GM19324 (cell line): ENCODE results near the gene TRAPPC3.
"Not testable (repeated sequence)": the region's sequence is repeated elsewhere in the genome, so short reads cannot be mapped to it uniquely, and the experiment has no call there.

Source experiments
- ATAC-seq: cut with Tn5 transposase; IDR thresholded peaks from one replicate; pipeline ENCODE4 v1.9.1; 2021; ENCODE audit warnings: mild to moderate bottlenecking, moderate library complexity; ENCODE audit not compliant: unreplicated experiment, low FRiP score

Gene TRAPPC3

DNA sequence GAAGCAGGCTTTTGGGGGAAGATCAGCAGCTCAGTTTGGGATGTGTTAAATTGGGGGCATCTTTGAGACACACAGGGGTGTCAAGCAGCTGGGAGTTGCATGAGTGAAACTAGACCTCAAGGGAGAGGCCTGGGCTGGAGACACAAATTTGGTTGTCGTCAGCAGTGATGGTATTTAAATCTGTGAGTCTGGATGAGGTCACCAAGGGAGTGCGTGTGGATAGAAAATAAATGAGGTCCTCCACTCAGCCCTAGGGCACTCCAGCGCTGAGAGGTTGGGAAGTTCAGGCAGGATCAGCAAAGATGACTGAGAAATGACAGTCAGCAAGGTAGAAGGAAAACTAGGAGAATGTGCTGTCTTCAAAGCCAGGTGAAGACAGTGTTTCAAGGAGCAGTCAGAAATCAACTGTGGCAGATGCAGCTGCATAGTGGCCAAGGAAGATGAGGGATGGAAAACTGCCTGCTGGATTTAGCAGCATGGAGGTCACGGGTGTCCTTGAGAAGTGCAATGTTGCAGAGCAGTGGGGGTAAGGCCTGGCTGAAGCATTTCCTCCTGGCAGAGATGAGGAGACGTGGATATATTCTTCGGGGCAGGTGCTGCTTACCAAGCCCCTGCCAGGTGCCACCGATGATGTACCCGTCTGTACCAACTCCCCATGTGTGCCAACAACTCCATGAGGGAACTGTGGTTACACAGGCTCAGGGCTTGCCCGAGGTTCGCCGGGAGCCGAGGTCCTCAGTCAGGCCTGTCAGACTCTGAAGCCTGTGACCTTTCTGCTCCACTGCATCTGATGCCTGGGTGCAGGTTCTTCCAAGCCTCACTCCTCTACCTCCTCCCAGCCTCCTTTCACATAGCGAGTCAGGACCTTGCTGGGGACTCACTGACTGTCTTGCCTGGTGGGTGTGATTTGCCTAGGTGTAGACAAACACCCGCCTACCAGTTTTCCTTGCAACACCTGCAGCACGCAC, 17.9 kb upstream of the TRAPPC3 start:
- no peak for ATAC-seq

DNA sequence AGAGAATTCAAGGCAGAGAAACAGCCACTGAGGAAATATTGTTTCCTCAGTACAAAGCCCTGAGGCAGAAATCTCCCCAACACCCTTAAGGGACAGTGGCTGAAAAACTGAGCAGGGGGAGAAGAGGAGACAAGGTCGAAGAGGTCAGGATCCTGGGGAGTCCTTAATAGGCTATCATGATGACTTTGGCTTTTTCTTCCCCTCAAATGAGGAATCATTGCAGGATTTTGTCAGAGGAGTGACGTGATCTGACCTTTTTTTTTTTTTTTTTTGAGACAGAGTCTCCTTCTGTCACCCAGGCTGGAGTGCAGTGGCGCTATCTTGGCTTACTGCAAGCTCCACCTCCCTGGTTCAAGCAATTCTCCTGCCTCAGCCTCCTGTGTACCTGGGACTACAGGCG, 16.9 kb upstream of the TRAPPC3 start:
- ATAC-seq, result no peak

DNA sequence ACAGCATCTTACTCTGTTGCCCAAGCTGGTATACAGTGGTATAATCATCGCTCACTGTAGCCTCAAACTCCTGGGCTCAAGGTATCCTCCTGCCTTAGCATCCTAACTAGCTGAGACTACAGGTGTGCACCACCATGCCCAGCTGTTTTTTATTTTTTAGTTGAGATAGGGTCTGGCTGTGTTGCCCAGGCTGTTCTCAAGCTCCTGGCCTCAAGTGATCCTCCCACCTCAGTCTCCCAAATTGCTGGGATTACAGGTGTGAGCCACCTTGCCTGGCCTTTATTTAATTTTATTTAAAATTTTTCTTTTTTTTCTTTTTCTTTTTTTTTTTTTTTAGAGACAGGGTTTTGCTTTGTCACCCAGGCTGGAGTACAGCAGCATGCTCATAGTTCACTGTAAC, 15.9 kb upstream of the TRAPPC3 start:
- no peak for ATAC-seq

DNA sequence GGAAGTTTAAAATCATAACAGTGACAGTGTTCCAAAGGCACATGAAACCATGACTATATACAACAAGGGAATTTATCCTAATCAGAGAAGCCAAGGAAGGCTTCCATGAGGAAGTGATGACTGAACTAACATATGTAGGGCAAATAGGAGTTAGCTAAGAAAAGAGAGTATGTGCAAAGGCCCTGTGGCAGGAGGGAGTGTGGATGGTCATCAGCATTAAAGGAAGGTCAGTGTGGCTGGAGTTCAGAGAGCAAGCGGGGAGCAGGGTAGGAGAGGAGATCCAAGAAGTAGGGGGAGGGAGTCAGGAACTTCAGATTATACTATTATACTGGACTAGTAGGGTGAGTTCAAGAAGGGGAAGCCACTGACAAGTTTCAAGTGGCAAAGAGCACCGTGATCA, 15.1 kb upstream of the TRAPPC3 start:
- ATAC-seq, result no peak

DNA sequence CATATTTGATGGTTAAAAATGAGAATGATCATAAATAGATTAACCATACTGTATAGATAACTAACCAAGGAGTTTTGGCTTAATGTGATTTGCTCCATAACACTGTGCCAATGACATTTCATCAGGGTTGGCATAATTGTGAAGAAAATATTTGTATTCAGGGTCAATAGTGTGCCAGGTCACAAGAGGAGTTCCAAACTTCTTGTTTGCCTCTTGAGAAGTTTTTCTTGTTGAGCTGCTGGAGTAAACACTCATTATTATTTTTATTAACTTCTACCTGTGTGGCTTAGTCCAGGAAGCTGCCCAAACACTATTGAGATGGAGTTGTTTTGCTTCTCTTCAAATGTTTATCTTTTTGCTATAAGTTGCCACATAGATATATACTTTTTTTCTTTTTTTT, 14.1 kb upstream of the TRAPPC3 start:
- no peak for ATAC-seq

GRCh38 chr1:36162680-36163239, 13.5 kb upstream of the TRAPPC3 start:
- no peak for ATAC-seq

- ATAC-seq, result no peak
Measured at GRCh38 chr1:36161641-36162531, 12.6 kb upstream of the TRAPPC3 start.

DNA sequence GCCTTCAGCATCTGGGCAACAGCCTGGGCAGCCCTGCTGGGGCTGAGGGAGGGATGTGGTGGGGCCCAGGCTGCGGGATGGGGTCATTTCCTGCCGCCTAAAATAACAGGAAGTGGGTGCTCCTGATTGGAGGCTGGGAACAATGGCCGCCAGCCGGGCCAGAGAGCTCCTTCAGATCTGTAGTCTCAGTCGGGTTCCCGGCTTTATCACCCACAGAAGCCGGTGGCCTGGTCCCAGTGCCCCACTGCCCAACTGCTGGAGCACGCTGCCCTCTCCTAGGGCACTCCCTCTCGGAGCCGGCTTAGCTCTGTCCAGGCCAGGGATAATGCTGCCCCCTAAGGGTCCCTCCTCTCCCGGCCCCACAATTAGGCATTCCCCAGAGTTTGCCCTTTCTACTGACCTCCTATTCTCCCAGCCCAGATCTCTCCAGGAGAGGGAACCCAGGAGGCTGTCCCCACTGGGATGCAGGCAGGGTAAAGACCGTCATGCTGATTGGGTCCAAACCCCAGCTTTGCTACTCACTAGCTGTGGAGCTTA, 11.7 kb upstream of the TRAPPC3 start:
- ATAC-seq, result no peak

DNA sequence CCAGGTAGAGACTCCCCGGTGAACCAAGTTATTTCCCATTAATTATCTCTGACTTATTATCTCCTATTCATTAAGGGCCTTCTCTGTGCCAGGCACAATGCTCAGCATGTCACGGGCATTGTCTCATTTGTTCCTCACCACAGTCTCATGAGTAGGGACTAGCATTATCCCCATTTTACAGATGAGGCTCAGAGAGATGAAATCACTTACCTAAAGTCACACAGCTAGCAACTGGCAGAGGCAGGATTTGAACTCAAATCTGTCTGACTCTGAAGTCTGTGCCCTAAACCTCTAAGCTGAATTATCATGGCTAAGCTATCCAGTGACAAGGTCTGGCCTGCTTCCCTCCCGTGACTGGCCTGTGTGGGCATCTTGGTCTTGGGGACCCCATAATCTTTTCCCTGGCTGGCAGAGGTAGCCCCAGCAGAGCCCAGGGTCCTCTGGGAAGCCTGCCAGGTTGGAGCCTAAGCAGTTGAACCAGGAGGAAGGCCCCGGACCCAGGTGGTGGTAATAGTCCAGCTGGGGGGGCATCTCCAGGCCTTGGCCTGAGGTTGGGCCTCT, 11.2 kb upstream of the TRAPPC3 start:
- no peak for ATAC-seq

GRCh38 chr1:36159614-36160387, 10.5 kb upstream of the TRAPPC3 start:
- ATAC-seq, result no peak

GRCh38 chr1:36158827-36159252, 9.6 kb upstream of the TRAPPC3 start:
- not testable (repeated sequence) for ATAC-seq

- ATAC-seq, result no peak
Measured at GRCh38 chr1:36157973-36158826, 8.9 kb upstream of the TRAPPC3 start.

GRCh38 chr1:36157115-36157903, 8.0 kb upstream of the TRAPPC3 start:
- no peak for ATAC-seq

DNA sequence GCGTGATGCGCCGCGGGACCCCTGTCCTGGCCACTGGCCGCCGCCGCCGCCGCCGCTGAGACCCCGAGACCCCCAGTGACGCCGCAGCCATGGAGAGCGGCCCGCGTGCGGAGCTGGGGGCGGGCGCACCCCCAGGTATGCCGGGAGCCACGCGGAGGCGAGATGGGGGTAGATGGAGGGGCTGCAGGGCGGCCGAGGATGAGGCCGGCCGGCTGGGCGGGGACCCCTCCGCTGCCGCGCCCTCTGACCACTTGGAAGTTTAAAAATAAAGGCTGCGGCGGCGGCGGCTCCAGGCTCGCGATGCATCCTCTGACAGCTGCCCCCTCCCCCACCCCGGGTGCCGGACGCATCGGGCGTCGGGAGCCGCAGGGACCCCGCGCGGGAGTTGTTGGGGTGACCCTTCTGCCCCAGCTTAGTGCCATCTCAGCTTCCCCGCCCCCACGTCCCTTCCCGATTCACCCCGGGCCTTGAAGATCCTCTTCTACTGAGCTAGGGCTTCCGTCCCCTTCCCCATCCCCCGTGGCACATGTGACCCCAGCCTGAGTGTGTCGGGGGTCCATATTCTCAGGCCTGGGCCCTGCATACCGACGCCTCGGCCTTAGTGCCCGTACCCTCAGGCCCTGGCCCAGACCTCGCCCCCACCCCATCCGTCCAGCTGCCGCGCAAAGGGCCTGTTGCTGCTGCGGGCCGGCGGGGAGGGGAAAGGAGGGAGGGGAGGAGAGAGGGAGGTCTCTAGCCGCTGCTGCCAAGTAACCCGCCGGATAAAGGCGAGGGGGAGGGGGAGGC, 7.2 kb upstream of the TRAPPC3 start:
- ATAC-seq, result no peak

- peak; percentile 52 for ATAC-seq
Measured at GRCh38 chr1:36155408-36156328, 6.4 kb upstream of the TRAPPC3 start, which contains the start of gene MAP7D1. Gene MAP7D1 (plus strand): TSS chr1:36156160. CDS start chr1:36156418, 258 bp downstream.
